GM21423 (cell line): ENCODE measurements around the gene TRANK1.
A peak's percentile ranks its signal among the peaks of the same experiment; 100 is the strongest.
"Not testable (repeated sequence)": the region's sequence is repeated elsewhere in the genome, so short reads cannot be mapped to it uniquely, and the experiment has no call there.

ENCODE experiments used
- ATAC-seq: cut with Tn5 transposase; IDR thresholded peaks from one replicate; pipeline ENCODE4 v1.9.1; 2021; ENCODE audit warnings: mild to moderate bottlenecking, moderate library complexity; ENCODE audit not compliant: unreplicated experiment

The TRANK1 gene

GRCh38 chr3:36923523-36923943 lies 21.3 kb downstream of the TRANK1 start:
- no peak for ATAC-seq

- no peak for ATAC-seq
These were observed 23.8 kb downstream of the TRANK1 start for GRCh38 chr3:36920884-36921567.

DNA sequence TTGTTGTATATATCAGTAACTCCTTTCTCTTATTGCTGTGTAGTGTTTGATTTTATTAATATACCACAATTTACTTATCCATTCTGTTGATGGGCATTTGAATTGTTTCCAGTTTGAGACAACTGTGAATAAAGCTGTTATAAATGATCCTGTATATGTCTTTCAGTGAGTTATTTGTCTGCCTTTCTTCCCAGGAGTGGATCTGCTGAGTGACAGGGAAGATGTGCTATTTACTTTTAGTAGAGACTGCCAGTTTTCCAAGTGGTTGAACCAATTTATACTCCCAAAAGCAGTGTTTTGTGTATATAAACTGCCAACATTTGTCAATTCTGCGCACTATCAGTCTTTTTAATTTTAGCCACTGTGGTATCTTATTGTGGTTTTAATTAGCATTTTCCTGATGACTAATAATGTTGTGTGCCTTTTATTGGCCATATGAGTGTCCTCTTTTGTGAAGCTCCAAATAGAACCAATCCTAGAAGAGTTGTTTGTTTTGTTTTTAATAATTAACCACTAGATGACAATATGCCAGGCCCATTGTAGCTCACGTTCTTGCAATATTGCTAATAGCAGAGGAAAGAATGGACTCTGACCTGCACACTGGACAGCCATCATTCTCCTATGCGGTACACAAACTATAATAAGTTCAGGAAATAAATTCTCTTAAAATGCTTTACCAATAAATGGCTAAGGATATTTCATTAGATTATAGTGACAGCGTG lies 25.3 kb downstream of the TRANK1 start:
- no peak for ATAC-seq

DNA sequence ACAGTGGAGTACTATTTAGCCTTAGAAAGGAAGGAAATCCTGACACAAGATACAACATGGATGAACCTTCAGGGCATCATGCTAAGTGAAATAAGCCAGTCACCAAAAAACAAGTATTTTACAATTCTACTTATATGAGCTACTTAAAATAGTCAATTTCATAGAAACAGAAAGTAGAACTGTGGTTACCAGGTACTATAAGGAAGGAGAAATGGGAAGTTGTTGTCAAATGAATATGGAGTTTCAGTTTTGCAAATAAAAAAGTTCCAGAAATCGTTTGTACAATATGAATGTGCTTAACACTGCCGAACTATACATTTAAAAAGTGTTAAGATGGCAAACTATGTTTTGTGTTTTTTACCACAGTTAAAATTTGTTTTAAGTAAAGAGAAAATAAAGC lies 26.8 kb downstream of the TRANK1 start:
- peak; percentile 87 for ATAC-seq

DNA sequence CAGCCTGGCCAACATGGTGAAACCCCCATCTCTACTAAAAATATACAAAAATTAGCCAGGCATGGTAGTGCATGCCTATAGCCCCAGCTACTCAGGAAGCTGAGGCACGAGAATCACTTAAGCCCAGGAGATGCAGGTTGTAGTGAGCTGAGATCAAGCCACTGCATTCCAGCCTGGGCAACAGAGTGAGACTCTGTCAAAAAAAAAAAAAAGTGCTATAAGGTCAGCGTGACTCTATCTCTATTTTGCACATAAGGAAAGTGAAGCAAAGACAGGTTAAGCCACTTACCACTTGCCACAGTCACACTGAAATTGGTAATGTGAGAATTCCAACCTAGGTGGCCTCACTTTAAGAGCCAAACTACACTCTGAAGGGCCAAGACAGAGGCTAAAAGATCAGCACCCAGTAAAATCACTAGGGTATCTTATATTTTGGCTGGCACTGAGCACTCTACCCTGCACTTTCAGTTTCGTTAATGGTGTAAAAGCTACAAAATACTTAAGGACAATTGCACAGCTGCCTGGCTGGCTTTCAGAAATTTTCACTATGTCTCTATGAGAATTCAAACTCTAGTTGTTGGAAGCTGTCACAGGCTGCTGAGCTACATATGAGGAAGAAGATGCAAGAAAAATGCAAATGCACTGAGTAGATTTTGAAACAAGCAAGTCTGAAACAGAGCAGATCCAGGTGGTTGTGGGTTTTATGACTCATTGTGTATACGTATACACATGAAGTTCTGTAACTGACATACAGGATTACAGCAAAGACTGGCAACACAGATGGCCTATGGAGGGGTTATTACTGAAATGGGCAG lies 32.7 kb downstream of the TRANK1 start:
- peak; percentile 89 for ATAC-seq

GRCh38 chr3:36909666-36910065 lies 35.2 kb downstream of the TRANK1 start:
- no peak for ATAC-seq

DNA sequence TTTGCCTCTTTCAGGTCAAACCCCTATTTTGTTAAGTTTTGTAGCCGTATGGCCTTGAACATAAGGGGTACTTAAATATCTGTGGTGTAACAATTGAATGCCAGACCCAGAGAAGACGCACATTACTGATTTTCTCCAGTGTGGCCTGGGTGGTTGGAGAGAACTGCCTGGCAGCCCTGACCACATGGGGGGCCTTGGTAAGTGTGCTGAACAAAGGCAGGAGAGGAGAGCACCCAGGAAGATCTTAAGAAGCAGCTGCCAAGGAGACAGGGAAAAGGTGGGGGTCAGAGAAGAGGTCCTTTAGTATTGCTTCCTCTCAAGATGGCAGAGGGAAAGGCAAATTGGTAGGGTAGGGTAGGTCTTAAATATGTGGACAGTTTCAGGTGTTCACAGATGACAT lies 35.7 kb downstream of the TRANK1 start:
- ATAC-seq, result no peak

DNA sequence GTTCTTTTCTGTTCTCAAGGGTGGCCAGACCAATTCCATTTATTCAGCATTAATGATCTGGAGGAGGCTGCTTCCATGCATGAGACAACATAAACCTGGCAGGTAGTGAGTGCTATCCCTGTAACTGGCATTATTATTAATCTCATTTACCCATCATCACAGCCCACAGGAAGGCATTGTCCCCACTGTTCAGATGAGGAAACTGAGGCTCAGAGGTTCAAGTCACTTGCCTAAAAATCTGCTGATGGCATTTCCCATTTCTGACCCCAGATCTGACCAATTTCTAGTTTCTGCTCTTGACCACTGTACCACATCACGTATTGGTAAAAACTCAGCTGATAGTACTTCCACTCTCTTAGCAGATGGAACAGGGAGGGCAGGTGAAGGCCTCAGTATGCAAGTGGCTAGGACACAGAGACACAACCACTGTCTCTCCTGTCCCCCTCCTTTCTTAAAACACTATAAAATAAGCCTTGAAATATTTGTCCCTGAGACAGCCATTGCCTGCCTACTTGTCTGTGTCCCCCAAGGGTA lies 36.1 kb downstream of the TRANK1 start:
- ATAC-seq, result no peak

GRCh38 chr3:36907911-36908646 lies 36.8 kb downstream of the TRANK1 start:
- peak; percentile 26 for ATAC-seq

DNA sequence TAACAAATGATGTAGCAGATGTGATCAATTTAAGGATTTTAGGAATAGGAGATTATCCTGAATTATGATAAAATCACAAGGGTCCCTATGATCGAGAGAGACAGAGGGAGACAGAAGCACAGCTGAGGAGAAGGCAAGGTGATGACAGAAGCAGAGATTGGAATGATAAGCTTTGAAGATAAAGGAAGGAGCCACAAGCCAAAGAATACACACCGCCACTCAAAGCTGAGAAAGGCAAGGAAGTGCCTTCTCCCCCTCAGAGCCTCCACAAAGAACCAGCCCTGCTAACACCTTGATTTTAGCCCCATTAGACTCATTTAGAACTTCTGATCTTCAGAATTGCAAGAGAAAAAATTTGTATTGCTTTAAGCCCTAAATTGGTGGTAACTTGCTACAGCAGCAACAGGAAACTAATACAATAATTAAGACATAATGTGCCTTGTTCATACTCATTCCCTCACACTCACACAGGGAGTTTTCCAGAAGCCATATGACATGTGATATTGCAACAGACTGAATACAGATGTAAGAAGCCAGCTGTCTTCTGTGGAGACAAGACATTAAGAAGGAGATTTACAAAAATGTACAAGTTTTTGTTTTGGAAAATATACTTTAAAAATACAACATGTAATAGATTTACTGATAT lies 38.2 kb downstream of the TRANK1 start:
- ATAC-seq, result no peak

GRCh38 chr3:36905545-36905944 lies 39.3 kb downstream of the TRANK1 start:
- no peak for ATAC-seq

- no peak for ATAC-seq
These were observed 40.2 kb downstream of the TRANK1 start for GRCh38 chr3:36904641-36905040.

- not testable (repeated sequence) for ATAC-seq
These were observed 40.8 kb downstream of the TRANK1 start for GRCh38 chr3:36904065-36904464.

DNA sequence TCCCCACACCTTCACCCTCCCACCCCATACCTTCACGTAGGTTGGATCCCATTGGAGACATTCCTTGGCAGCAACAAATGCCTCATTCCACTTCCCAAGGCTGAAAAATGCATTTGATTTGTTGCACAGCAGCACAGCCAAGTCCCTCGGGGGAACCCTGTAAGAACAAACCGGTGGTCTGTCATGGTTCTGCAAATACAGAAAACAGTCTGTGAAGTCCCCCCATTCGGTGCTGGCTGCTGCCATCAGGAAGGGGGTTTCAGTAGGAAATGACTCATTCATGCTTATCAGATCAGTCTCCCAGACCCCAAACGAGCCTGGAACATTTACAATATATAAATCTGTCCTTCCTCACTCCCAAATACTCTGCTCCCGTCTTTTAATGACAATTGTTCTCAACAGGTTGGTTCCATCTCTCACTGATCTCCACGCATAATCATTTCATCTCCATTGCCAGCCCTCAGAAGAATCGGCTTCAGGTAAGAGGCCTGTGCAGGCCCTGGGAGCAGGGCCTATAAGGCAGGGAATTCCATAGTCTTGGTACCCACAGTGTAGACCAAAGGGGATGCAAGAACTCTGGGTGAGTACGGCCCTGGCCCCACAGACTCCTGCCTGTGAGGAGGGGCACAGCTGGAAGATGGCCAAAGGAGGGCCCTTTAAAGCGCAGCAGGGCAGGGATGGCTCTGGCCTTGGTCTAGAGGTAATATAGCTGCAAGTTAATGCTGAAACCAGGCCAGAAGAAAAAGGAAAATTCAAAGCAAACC lies 41.6 kb downstream of the TRANK1 start:
- ATAC-seq, result no peak

- no peak for ATAC-seq
These were observed 43.3 kb downstream of the TRANK1 start for GRCh38 chr3:36901588-36901987.

DNA sequence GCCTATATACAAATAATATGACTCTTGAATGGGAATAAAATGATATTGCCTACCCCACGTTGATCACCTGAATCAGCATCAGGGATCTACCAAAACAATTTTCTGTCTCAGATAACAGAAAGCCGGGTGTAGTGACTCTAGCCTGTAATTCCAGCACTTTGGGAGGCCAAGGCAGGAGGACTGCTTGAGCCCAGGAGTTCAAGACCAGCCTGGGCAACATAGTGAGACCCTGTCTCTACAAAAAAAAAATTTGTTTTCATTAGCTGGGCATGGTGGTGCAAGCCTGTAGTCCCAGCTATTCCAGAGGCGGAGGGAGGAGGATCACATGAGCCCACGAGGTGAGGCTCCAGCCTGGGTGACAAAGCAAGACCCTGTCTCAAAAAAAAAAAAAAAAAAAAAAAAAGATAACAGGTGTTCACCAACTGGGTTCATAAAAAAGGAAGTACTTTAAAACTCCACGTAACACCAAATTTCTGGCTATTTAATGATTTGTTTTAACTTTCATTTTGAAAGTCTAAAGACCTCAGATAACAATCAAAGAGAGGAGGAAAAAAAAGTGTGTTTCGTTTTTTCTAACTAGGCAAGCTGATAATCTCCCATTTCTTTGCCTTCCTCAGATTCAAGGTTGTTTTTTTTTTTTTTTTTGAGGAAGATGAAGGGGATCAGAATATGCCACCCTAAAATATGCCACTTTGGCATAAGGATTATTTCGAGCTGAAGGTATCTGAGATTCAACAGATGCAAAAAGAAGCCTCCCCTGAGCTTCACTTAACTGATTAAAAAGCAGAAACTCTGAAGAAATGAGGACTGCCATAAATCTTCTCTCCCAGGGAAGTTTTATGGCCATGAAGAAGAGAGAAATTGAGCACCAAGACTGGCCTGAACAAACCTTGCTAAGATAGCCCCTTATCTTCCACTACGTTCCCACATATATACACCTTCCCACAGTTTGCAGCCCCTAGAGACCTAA lies 44.1 kb downstream of the TRANK1 start:
- ATAC-seq, result no peak

- no peak for ATAC-seq
These were observed 49.1 kb downstream of the TRANK1 start for GRCh38 chr3:36895496-36896409.
